Thyroid gland (tissue), 4 donors: ENCODE measurements around the gene NDUFA3. TPM values are rescaled to one million over a fixed set of nuclear protein-coding genes. Genes with fewer than 3 reads are reported as not detected.

Experiments used
- DNase-seq, 2 donors: peaks; one replicate each; pipeline ENCODE4 v3.0.0-alpha.2; 2019
- H3K27ac ChIP-seq, 3 donors: fragments of 200-600 bp; sonication (generic); 1 replicate in 2 of 3; 2 replicates in 1 of 3; pipeline ENCODE4 v1.5.1; 2016 to 2019; ENCODE audit warnings: mild to moderate bottlenecking in 1 of 3, moderate library complexity in 1 of 3
- H3K27me3 ChIP-seq: fragments of 200-600 bp; sonication (generic); one replicate; pipeline ENCODE4 v1.5.1; 2019
- H3K36me3 ChIP-seq, 2 donors: fragments of 200-600 bp; sonication (generic); one replicate each; pipeline ENCODE4 v1.5.1; 2016 to 2019
- H3K4me1 ChIP-seq, 2 donors: fragments of 200-600 bp; sonication (generic); one replicate each; pipeline ENCODE4 v1.5.1; 2017 to 2019
- H3K4me3 ChIP-seq, 3 donors: fragments of 200-600 bp; sonication (generic); replicated peaks in 1 of 3; 1 replicate in 2 of 3; 2 replicates in 1 of 3; pipeline ENCODE4 v1.5.1; 2016; ENCODE audit warnings: mild to moderate bottlenecking in 1 of 3
- H3K9me3 ChIP-seq: fragments of 200-600 bp; sonication (generic); one replicate; pipeline ENCODE4 v1.5.1; 2017
- CTCF ChIP-seq, 6 experiments: fragments of 200-600 bp in 3 of 6; fragments of 450-650 bp in 3 of 6; sonication (generic) in 3 of 6; IDR thresholded peaks; one replicate each; pipeline ENCODE4 v1.5.1; 2016 to 2019; ENCODE audit warnings: antibody characterized with exemption in 6 of 6, mild to moderate bottlenecking in 2 of 6, inconsistent platforms in 1 of 6, moderate library complexity in 1 of 6
- POLR2A ChIP-seq, 2 donors: fragments of 450-650 bp; IDR thresholded peaks; one replicate each; pipeline ENCODE4 v1.6.1; 2017; ENCODE audit warnings: antibody characterized with exemption in 2 of 2, mild to moderate bottlenecking in 2 of 2, moderate library complexity in 1 of 2
- WGBS, 2 donors: methylation state at CpG; one replicate each; pipeline ENCODE4 v1.1.5; 2017; 5-methylcytosine and 5-hydroxymethylcytosine counted together
- intact Hi-C: fragments of 100-400 bp; cut with DNase I; formaldehyde crosslinking; loops from one replicate; pipeline ENCODE4 v1.15.1; 2023
- total RNA-seq, 4 donors: library from RNA; depleted of rRNA; stranded (reverse); fragments of >200 nt; gene quantifications; one replicate each; pipeline ENCODE4 v1.2.3, GENCODE V29; 2016

The NDUFA3 gene
- total RNA-seq, 4 donors from 2014 or later = 17.7 to 100 (median 52.7) TPM

GRCh38 chr19:54100561-54100960 lies 2.1 kb upstream of the NDUFA3 start, which contains the start of gene OSCAR:
TSS of gene OSCAR (minus strand) at chr19:54100803. CDS start at chr19:54100792, 11 bp downstream.
- no peak for DNase-seq
- H3K36me3 ChIP-seq = no peaks in the 10 kb centered on the region
- peaks cover 2% of the 10 kb centered on the region for H3K27me3 ChIP-seq
- no peak for TF ChIP-seq CTCF (IDR thresholded peaks at IDR 0.05)
- TF ChIP-seq POLR2A (IDR thresholded peaks at IDR 0.05) = no peak
- H3K27ac ChIP-seq = no peak within 1 kb of the TSS
- H3K4me3 ChIP-seq = no peak within 1 kb of the TSS
- 58 to 69% methylated on average over 5 of the region's 5 CpGs for WGBS, 2 donors
- no peaks in the 10 kb centered on the region for H3K9me3 ChIP-seq
- peaks cover 13 to 15% of the 10 kb centered on the region in 2 donors for H3K4me1 ChIP-seq
- intact Hi-C loops = no loop called here

DNA sequence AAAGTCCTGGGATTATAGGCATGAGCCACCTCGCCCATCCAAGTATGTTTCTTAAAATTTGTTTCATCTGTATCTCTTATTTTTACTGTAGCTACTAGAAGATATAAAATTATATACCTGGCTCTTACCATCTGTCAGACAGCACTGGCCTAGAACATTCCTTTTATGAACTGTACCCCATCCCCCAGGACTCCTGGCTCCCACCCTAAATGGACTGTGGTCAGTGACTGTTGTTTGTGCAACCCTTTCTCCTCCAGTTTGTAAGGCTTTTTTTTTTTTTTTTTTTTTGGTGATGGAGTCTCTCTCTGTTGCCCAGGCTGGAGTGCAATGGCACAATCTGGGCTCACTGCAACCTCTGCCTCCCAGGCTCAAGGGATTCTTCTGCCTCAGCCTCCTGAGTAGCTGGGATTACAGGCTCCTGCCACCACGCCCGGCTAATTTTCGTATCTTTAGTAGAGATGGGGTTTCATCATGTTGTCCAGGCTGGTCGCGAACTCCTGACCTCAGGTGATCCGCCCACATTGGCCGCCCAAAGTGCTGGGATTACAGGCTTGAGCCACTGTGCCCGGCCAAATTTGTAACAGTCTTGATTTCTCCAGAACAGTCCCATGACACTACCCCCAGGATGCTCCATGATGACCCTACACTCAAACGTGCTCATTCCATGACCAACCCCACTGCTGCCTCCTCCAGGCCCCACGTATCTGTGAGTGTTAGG lies 2.5 kb downstream of the NDUFA3 start:
- intact Hi-C loops = no loop called here
- H3K27me3 ChIP-seq = no peaks in the 10 kb centered on the region
- peaks cover 25 to 28% of the 10 kb centered on the region in 2 donors for H3K36me3 ChIP-seq
- H3K9me3 ChIP-seq = no peaks in the 10 kb centered on the region
- DNase-seq = no peak
- TF ChIP-seq POLR2A (IDR thresholded peaks at IDR 0.05) = no peak
- TF ChIP-seq CTCF (IDR thresholded peaks at IDR 0.05) = no peak
- no peak overlapping the region for H3K27ac ChIP-seq
- H3K4me1 ChIP-seq = peaks cover 7 to 10% of the 10 kb centered on the region in 2 donors
- WGBS, 2 donors = 91 to 93% methylated on average over 11 of the region's 11 CpGs
- H3K4me3 ChIP-seq = no peak overlapping the region

DNA sequence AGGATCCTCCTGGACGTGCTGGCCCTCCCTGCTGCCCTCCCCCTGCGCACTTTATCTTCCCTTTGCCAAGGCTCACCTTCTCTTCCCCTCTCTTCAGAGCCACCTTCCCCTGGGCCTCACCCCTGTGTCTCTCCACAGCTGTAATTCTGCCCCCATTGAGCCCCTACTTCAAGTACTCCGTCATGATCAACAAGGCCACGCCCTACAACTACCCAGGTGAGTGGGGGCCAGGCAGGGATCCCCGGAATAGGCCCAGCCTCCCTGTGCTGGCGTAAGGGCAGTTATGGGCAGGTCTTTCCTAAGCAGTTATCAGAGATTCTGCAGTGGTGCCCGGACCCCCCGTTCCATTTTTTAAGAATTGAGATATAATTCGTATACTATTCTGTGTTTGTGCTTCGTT lies 3.1 kb downstream of the NDUFA3 start:
- no peak for TF ChIP-seq CTCF (IDR thresholded peaks at IDR 0.05)
- TF ChIP-seq POLR2A (IDR thresholded peaks at IDR 0.05) = no peak
- WGBS, 2 donors = 93 to 94% methylated on average over 10 of the region's 10 CpGs
- Histone ChIP-seq H3K36me3 (peaks cover 29 to 35% of the 10 kb centered on the region in 2 donors), H3K27me3 (no peaks in the 10 kb centered on the region), H3K4me1 (peaks cover 7 to 10% of the 10 kb centered on the region in 2 donors), H3K27ac (no peak overlapping the region), H3K9me3 (no peaks in the 10 kb centered on the region), H3K4me3 (no peak overlapping the region)
- no peak for DNase-seq
- intact Hi-C loops = no loop called here

DNA sequence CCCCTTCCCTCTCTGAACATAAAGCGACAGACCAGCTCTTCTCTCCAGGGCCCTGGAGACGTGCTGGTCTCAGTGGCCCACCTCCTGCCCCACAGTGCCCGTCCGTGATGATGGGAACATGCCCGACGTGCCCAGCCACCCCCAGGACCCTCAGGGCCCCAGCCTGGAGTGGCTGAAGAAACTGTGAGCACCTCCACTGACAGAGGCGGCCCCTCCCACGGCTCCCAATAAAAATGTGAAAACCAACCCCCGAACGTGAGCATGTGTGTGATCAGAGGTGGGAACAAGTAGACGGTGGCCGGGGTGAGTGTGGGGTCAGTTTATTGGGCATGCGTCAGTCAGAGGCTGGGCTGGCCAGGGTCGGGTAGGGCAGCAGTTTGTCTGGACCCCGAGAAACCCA lies 4.1 kb downstream of the NDUFA3 start:
- H3K36me3 ChIP-seq = peaks cover 32 to 39% of the 10 kb centered on the region in 2 donors
- TF ChIP-seq POLR2A (IDR thresholded peaks at IDR 0.05) (no peak), CTCF (IDR thresholded peaks at IDR 0.05) (no peak)

DNA sequence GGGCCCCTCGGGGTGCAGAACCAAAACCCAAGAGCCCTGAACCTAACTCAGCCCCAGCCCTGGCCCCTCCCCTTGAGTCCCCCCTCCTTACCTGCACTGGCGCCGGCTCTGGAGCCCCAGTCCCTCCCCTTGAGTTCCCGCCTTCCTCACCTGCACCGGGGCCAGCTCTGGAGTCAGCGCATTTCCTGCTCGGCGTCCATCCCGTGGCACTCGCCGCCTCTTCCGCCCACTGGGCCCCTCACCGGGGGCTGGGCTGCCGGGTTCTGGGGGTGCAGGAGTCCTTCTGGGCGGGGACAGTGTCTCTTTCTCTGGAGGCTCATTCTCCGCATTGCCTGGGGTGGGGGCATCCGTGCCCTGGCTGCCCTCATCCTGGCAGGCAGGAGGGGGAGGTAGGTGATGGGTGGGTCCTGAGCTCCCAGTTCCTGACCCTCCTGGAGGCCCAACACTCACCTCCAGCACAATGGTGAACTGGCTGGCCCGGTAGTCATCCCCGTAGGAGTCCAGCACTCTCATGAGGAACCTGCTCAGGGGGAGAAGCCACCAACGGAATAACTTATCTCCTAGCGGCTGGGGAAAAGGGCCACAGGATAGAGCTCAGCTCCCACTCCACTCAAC lies 5.3 kb downstream of the NDUFA3 start:
- Histone ChIP-seq H3K9me3 (no peaks in the 10 kb centered on the region), H3K27me3 (no peaks in the 10 kb centered on the region), H3K27ac (no peak overlapping the region), H3K36me3 (peaks cover 32 to 39% of the 10 kb centered on the region in 2 donors), H3K4me3 (no peak overlapping the region), H3K4me1 (peaks cover 7% of the 10 kb centered on the region in 2 donors)
- 88 to 89% methylated on average over 16 to 17 of the region's 21 CpGs for WGBS, 2 donors
- TF ChIP-seq CTCF (IDR thresholded peaks at IDR 0.05) = no peak
- TF ChIP-seq POLR2A (IDR thresholded peaks at IDR 0.05) = no peak
- no peak for DNase-seq
- intact Hi-C loops = no loop called here

More for the DNA sequence above, 4.1 kb downstream of the NDUFA3 start:
- intact Hi-C loops = no loop called here
- no peaks in the 10 kb centered on the region for H3K27me3 ChIP-seq
- peaks cover 7 to 10% of the 10 kb centered on the region in 2 donors for H3K4me1 ChIP-seq
- 91% methylated on average over 15 of the region's 15 CpGs for WGBS, 2 donors
- no peak overlapping the region for H3K4me3 ChIP-seq
- H3K9me3 ChIP-seq = no peaks in the 10 kb centered on the region
- H3K27ac ChIP-seq = no peak overlapping the region
- DNase-seq = no peak
